Effector memory CD4-positive, alpha-beta T cell (primary cell): ENCODE results near the gene LARGE1.

Source experiments
- DNase-seq, 3 donors: peaks; one replicate each; pipeline ENCODE4 v3.0.0-alpha.2; 2020
- H3K27ac ChIP-seq: 2 replicates; pipeline ENCODE4 v1.7.0; 2013; ENCODE audit warnings: mild to moderate bottlenecking, low read length, moderate library complexity; ENCODE audit not compliant: insufficient read depth, poor library complexity, severe bottlenecking
- H3K27me3 ChIP-seq: replicated peaks from 2 replicates; pipeline ENCODE4 v1.7.0; 2013; ENCODE audit warnings: mild to moderate bottlenecking, low read length; ENCODE audit not compliant: insufficient read depth, control insufficient read depth, poor library complexity, severe bottlenecking
- H3K36me3 ChIP-seq: 2 replicates; pipeline ENCODE4 v1.7.0; 2013; ENCODE audit warnings: mild to moderate bottlenecking, low read length, moderate library complexity; ENCODE audit not compliant: control insufficient read depth, insufficient read depth
- H3K4me1 ChIP-seq: 2 replicates; pipeline ENCODE4 v1.7.0; 2013; ENCODE audit warnings: low read length, mild to moderate bottlenecking; ENCODE audit not compliant: control insufficient read depth, insufficient read depth, poor library complexity, severe bottlenecking
- H3K4me3 ChIP-seq: 2 replicates; pipeline ENCODE4 v1.7.0; 2013; ENCODE audit warnings: low read length, low read depth, mild to moderate bottlenecking; ENCODE audit not compliant: insufficient read depth, poor library complexity, severe bottlenecking
- H3K9me3 ChIP-seq: 2 replicates; pipeline ENCODE4 v1.7.0; 2013; ENCODE audit warnings: mild to moderate bottlenecking, low read length, moderate library complexity; ENCODE audit not compliant: control insufficient read depth

LARGE1 gene

GRCh38 chr22:33302549-33302948 is 617.7 kb downstream of the LARGE1 start:
- Histone ChIP-seq H3K4me1 (no peaks in the 10 kb centered on the region), H3K27me3 (no peaks in the 10 kb centered on the region), H3K27ac (no peak overlapping the region), H3K36me3 (no peaks in the 10 kb centered on the region), H3K4me3 (no peak overlapping the region), H3K9me3 (no peaks in the 10 kb centered on the region)
- DNase-seq, result no peak

GRCh38 chr22:33302049-33302545 is 618.2 kb downstream of the LARGE1 start:
- DNase-seq, result peak in 1 of 3 donors; percentile 3
- no peak overlapping the region for H3K4me3 ChIP-seq
- H3K4me1 ChIP-seq, result no peaks in the 10 kb centered on the region

GRCh38 chr22:33300165-33300564 is 620.1 kb downstream of the LARGE1 start:
- DNase-seq, result no peak
- Histone ChIP-seq H3K36me3 (no peaks in the 10 kb centered on the region), H3K27ac (no peak overlapping the region), H3K4me1 (no peaks in the 10 kb centered on the region), H3K4me3 (no peak overlapping the region), H3K27me3 (no peaks in the 10 kb centered on the region), H3K9me3 (no peaks in the 10 kb centered on the region)

More at GRCh38 chr22:33302049-33302545, 618.2 kb downstream of the LARGE1 start:
- Histone ChIP-seq H3K27me3 (no peaks in the 10 kb centered on the region), H3K36me3 (no peaks in the 10 kb centered on the region), H3K27ac (no peak overlapping the region), H3K9me3 (no peaks in the 10 kb centered on the region)

- no peak overlapping the region for H3K4me3 ChIP-seq
- no peak for DNase-seq
- H3K4me1 ChIP-seq, result no peaks in the 10 kb centered on the region
- H3K27me3 ChIP-seq, result no peaks in the 10 kb centered on the region
- no peaks in the 10 kb centered on the region for H3K36me3 ChIP-seq
- no peak overlapping the region for H3K27ac ChIP-seq
- H3K9me3 ChIP-seq, result no peaks in the 10 kb centered on the region
These were observed 620.9 kb downstream of the LARGE1 start for GRCh38 chr22:33299245-33299956.

- Histone ChIP-seq H3K27ac (no peak overlapping the region), H3K36me3 (no peaks in the 10 kb centered on the region), H3K27me3 (no peaks in the 10 kb centered on the region), H3K9me3 (no peaks in the 10 kb centered on the region), H3K4me1 (no peaks in the 10 kb centered on the region), H3K4me3 (no peak overlapping the region)
- no peak for DNase-seq
These were observed 623.3 kb downstream of the LARGE1 start for GRCh38 chr22:33296941-33297340.

- Histone ChIP-seq H3K27ac (no peak overlapping the region), H3K4me1 (no peaks in the 10 kb centered on the region), H3K36me3 (no peaks in the 10 kb centered on the region), H3K4me3 (no peak overlapping the region), H3K9me3 (no peaks in the 10 kb centered on the region), H3K27me3 (no peaks in the 10 kb centered on the region)
- no peak for DNase-seq
These were observed 632.2 kb downstream of the LARGE1 start for GRCh38 chr22:33288078-33288477.

- Histone ChIP-seq H3K36me3 (no peaks in the 10 kb centered on the region), H3K27me3 (no peaks in the 10 kb centered on the region), H3K4me1 (no peaks in the 10 kb centered on the region), H3K4me3 (no peak overlapping the region), H3K27ac (no peak overlapping the region), H3K9me3 (no peaks in the 10 kb centered on the region)
- DNase-seq, result no peak
These were observed 645.2 kb downstream of the LARGE1 start for GRCh38 chr22:33275073-33275443.

GRCh38 chr22:33274214-33275072 is 645.8 kb downstream of the LARGE1 start:
- no peak overlapping the region for H3K27ac ChIP-seq
- H3K4me3 ChIP-seq, result no peak overlapping the region
- H3K27me3 ChIP-seq, result no peaks in the 10 kb centered on the region
- H3K36me3 ChIP-seq, result no peaks in the 10 kb centered on the region
- DNase-seq, result no peak
- no peaks in the 10 kb centered on the region for H3K4me1 ChIP-seq
- H3K9me3 ChIP-seq, result no peaks in the 10 kb centered on the region

GRCh38 chr22:33272871-33273270 is 647.4 kb downstream of the LARGE1 start:
- no peak overlapping the region for H3K27ac ChIP-seq

GRCh38 chr22:33272180-33272579 is 648.1 kb downstream of the LARGE1 start:
- H3K27me3 ChIP-seq, result no peaks in the 10 kb centered on the region
- H3K36me3 ChIP-seq, result no peaks in the 10 kb centered on the region
- H3K4me1 ChIP-seq, result no peaks in the 10 kb centered on the region
- no peak for DNase-seq
- no peak overlapping the region for H3K4me3 ChIP-seq
- no peaks in the 10 kb centered on the region for H3K9me3 ChIP-seq
- H3K27ac ChIP-seq, result no peak overlapping the region

More at GRCh38 chr22:33272871-33273270, 647.4 kb downstream of the LARGE1 start:
- Histone ChIP-seq H3K4me1 (no peaks in the 10 kb centered on the region), H3K9me3 (no peaks in the 10 kb centered on the region), H3K27me3 (no peaks in the 10 kb centered on the region), H3K36me3 (no peaks in the 10 kb centered on the region), H3K4me3 (no peak overlapping the region)
- no peak for DNase-seq
